HL-60 (cell line): ENCODE data around the gene RPL27A.
A peak's percentile ranks its signal among the peaks of the same experiment; 100 is the strongest.

Experiments used
- DNase-seq, 2 experiments: peaks; one replicate each; pipeline ENCODE4 v3.0.0-alpha.2; 2010 to 2020; ENCODE audit warnings: low read depth in 1 of 2, low spot score in 1 of 2
- H3K27ac ChIP-seq: fragments of 250-450 bp; sonication (Bioruptor Pico); replicated peaks from 2 replicates; pipeline ENCODE4 v1.5.1; 2020; ENCODE audit warnings: mild to moderate bottlenecking, moderate library complexity
- H3K27me3 ChIP-seq: fragments of 250-450 bp; sonication (Bioruptor Pico); 2 replicates; pipeline ENCODE4 v1.5.1; 2021; ENCODE audit warnings: mild to moderate bottlenecking, moderate library complexity; ENCODE audit not compliant: insufficient read depth, poor library complexity, severe bottlenecking
- H3K4me3 ChIP-seq: replicated peaks from 2 replicates; pipeline ENCODE4 v1.5.1; 2011; ENCODE audit warnings: mild to moderate bottlenecking, control low read depth, low read length; ENCODE audit not compliant: insufficient read depth
- CTCF ChIP-seq: IDR thresholded peaks from one replicate; pipeline ENCODE4 v1.5.1; 2011; ENCODE audit warnings: low read length, control low read depth, inconsistent platforms; ENCODE audit not compliant: insufficient read depth
- GABPA ChIP-seq: IDR thresholded peaks from 2 replicates; pipeline ENCODE4 v1.6.1; 2012; ENCODE audit warnings: low read depth
- POLR2AphosphoS5 ChIP-seq: IDR thresholded peaks from 2 replicates; pipeline ENCODE4 v1.6.1; 2012; ENCODE audit warnings: low read depth
- REST ChIP-seq: IDR thresholded peaks from 2 replicates; pipeline ENCODE4 v1.6.1; 2012; ENCODE audit warnings: low read depth; ENCODE audit not compliant: insufficient replicate concordance
- SPI1 ChIP-seq: IDR thresholded peaks from 2 replicates; pipeline ENCODE4 v1.6.1; 2012; ENCODE audit warnings: low read depth, mild to moderate bottlenecking, borderline replicate concordance

Gene RPL27A

GRCh38 chr11:8656291-8656690 lies 26.3 kb upstream of the RPL27A start:
- peak in 1 of 2 experiments; percentile 21 for DNase-seq
- H3K27ac ChIP-seq = no peak overlapping the region
- TF ChIP-seq SPI1 (peak; percentile 87), REST (no peak)
- H3K4me3 ChIP-seq = no peak overlapping the region
- H3K27me3 ChIP-seq = no peaks in the 10 kb centered on the region

GRCh38 chr11:8658321-8659057 lies 24.1 kb upstream of the RPL27A start:
- Histone ChIP-seq H3K4me3 (no peak overlapping the region), H3K27ac (no peak overlapping the region), H3K27me3 (no peaks in the 10 kb centered on the region)
- DNase-seq = no peak
- no peak for TF ChIP-seq SPI1
- no peak for TF ChIP-seq POLR2AphosphoS5
- no peak for TF ChIP-seq CTCF
- TF ChIP-seq GABPA = no peak
- TF ChIP-seq REST = no peak

- TF ChIP-seq REST (no peak), GABPA (no peak), SPI1 (no peak), POLR2AphosphoS5 (no peak), CTCF (no peak)
- no peaks in the 10 kb centered on the region for H3K27me3 ChIP-seq
- DNase-seq = no peak
- no peak overlapping the region for H3K27ac ChIP-seq
- H3K4me3 ChIP-seq = no peak overlapping the region
Measured at GRCh38 chr11:8661001-8661795, 21.4 kb upstream of the RPL27A start.
